ENCODE measurements around the gene OTX1. TPM values are rescaled to one million over a fixed set of nuclear protein-coding genes. Genes with fewer than 3 reads are reported as not detected.
"Not testable (repeated sequence)": the region's sequence is repeated elsewhere in the genome, so short reads cannot be mapped to it uniquely, and the experiment has no call there.

OTX1 gene
- total RNA-seq, 3 donors from 2014 or later (not counting 1 experiment from before 2014, with no cell fraction given) = not detected

DNA sequence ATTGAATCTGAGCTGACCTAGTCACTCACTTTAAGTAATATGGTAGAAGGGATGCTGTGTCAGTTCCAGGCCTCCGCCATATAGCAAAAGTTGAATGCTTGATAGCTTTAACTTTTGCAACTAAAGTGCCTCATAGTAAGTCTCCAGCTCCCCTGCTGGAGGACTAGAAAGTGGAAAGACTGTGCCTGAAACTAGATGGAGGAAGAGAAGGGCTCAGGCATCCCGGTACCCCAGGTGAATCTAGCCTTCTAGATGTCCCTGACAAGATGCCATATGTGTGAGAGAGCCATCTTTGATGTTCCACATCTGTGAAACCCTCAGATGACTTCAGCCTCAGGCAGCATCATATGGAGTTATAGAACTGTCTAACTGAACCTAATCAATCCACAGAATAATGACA, 21.0 kb downstream of the OTX1 start:
- H3K4me1 ChIP-seq (ENCODE audit: control insufficient read depth, insufficient read depth, low read length) = no peaks in the 10 kb centered on the region
- H3K27ac Mint-ChIP-seq = no peak overlapping the region
- no peaks in the 10 kb centered on the region for H3K36me3 ChIP-seq (ENCODE audit: control insufficient read depth, insufficient read depth, low read length)
- ATAC-seq = no peak
- intact Hi-C loops (cut with micrococcal nuclease) = no loop called here
- no peaks in the 10 kb centered on the region for H3K9me3 ChIP-seq (ENCODE audit: control insufficient read depth, insufficient read depth, low read length)
- no peaks in the 10 kb centered on the region for H3K36me3 Mint-ChIP-seq
- no peaks in the 10 kb centered on the region for H3K9me3 Mint-ChIP-seq
- H3K27ac ChIP-seq (ENCODE audit: low read length) = no peak overlapping the region
- H3K27me3 ChIP-seq (ENCODE audit: control insufficient read depth, insufficient read depth, low read length) = peaks cover 6% of the 10 kb centered on the region
- H3K4me3 Mint-ChIP-seq = no peak overlapping the region
- H3K27me3 Mint-ChIP-seq (ENCODE audit: low read depth in 2 of 2) = peaks cover 9 to 22% of the 10 kb centered on the region in 2 donors
- H3K4me3 ChIP-seq (ENCODE audit: low read length) = no peak overlapping the region
- 81% methylated on average over 2 of the region's 2 CpGs for WGBS (ENCODE audit: insufficient coverage)
- TF ChIP-seq, protein P1, sequence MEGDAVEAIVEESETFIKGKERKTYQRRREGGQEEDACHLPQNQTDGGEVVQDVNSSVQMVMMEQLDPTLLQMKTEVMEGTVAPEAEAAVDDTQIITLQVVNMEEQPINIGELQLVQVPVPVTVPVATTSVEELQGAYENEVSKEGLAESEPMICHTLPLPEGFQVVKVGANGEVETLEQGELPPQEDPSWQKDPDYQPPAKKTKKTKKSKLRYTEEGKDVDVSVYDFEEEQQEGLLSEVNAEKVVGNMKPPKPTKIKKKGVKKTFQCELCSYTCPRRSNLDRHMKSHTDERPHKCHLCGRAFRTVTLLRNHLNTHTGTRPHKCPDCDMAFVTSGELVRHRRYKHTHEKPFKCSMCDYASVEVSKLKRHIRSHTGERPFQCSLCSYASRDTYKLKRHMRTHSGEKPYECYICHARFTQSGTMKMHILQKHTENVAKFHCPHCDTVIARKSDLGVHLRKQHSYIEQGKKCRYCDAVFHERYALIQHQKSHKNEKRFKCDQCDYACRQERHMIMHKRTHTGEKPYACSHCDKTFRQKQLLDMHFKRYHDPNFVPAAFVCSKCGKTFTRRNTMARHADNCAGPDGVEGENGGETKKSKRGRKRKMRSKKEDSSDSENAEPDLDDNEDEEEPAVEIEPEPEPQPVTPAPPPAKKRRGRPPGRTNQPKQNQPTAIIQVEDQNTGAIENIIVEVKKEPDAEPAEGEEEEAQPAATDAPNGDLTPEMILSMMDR (IDR thresholded peaks at IDR 0.05) = no peak
- DNase-seq = no peak
- H3K4me1 Mint-ChIP-seq = no peaks in the 10 kb centered on the region

DNA sequence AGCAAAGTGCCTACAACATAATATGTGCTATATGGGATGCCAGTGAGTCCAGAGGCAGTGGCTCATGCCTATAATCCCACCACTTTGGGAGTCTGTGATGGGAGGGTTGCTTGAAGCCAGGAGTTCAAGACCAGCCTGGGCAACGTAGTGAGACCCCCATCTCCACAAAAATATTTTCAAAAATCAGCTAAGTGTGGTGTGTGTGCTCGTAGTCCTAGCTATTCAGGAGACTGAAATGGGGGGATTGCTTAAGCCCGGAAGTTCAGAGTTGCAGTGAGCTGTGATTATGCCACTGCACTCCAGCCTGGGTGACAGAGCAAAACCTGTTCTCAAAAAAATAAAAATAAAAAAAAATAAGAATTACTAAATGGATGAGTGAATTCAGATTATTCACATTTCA, 23.4 kb downstream of the OTX1 start:
- Histone ChIP-seq H3K4me3 (ENCODE audit: low read length) (no peak overlapping the region), H3K27me3 (ENCODE audit: control insufficient read depth, insufficient read depth, low read length) (no peaks in the 10 kb centered on the region), H3K4me1 (ENCODE audit: control insufficient read depth, insufficient read depth, low read length) (no peaks in the 10 kb centered on the region), H3K9me3 (ENCODE audit: control insufficient read depth, insufficient read depth, low read length) (no peaks in the 10 kb centered on the region), H3K27ac (ENCODE audit: low read length) (no peak overlapping the region), H3K36me3 (ENCODE audit: control insufficient read depth, insufficient read depth, low read length) (no peaks in the 10 kb centered on the region)
- TF ChIP-seq, protein P1 (IDR thresholded peaks at IDR 0.05) = no peak
- DNase-seq (no peak), ATAC-seq (no peak)
- Mint-ChIP-seq H3K9me3 (no peaks in the 10 kb centered on the region), H3K4me1 (no peaks in the 10 kb centered on the region), H3K27ac (no peak overlapping the region), H3K27me3 (ENCODE audit: low read depth in 2 of 2) (peaks cover 3 to 28% of the 10 kb centered on the region in 2 donors), H3K36me3 (no peaks in the 10 kb centered on the region), H3K4me3 (no peak overlapping the region)
- intact Hi-C loops (cut with micrococcal nuclease) = no loop called here
- 100% methylated on average over 2 of the region's 3 CpGs for WGBS (ENCODE audit: insufficient coverage)

DNA sequence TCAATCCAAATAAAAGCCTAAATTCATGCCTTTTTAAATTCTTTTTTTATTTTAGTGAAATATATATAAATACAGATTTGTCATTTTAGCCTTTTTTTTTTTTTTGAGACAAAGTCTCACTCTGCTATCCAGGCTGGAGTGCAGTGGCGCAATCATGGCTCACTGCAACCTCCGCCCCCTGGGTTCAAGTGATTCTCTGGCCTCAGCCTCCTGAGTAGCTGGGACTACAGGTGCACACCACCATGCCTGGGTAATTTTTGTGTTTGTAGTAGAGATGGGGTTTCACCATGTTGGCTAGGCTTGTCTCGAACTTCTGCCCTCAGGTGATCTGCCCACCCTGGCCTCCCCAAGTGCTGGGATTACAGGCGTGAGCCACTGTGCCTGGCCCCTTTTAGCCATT, 23.8 kb downstream of the OTX1 start:
- 93% methylated on average over 4 of the region's 4 CpGs for WGBS (ENCODE audit: insufficient coverage)

DNA sequence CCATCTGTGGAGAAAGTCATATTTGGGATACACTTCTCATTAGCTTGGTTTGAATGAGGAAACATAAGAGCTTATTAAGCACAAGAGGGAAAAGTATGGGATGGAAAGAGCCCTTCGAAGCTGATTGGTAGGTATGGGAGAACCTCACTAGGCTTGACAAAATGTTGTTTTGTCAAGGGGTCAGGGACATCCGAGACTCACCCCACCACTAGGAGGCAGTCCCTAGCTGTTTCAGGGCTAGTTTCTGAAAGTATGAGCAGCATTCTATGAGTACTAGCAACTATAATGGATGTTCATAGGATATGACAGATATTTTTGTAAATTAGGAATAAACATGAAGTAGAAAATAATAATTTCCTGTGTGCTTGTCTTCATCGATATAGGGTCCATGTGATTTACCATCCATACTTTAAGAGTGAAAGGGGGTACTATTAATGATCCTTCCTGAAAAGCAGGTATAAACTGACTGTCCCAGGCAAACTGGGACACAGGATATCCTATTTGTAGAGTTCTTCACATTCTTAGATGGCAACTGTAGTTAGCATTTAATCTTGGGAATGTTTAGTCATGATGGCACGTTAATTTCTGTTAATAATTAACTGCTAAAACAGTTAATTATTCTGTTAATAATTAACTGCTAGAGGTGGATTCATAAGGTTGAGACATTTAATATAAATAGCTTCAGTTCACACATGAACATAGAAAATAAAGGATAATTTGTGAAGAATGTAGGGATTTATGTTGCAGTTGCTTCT, 28.4 kb downstream of the OTX1 start:
- TF ChIP-seq, protein P1 (IDR thresholded peaks at IDR 0.05) = no peak
- no peak overlapping the region for H3K4me3 Mint-ChIP-seq
- no peaks in the 10 kb centered on the region for H3K36me3 Mint-ChIP-seq
- Histone ChIP-seq H3K4me3 (ENCODE audit: low read length) (no peak overlapping the region), H3K36me3 (ENCODE audit: control insufficient read depth, insufficient read depth, low read length) (no peaks in the 10 kb centered on the region), H3K4me1 (ENCODE audit: control insufficient read depth, insufficient read depth, low read length) (no peaks in the 10 kb centered on the region), H3K27ac (ENCODE audit: low read length) (no peak overlapping the region), H3K9me3 (ENCODE audit: control insufficient read depth, insufficient read depth, low read length) (no peaks in the 10 kb centered on the region), H3K27me3 (ENCODE audit: control insufficient read depth, insufficient read depth, low read length) (peaks cover 2% of the 10 kb centered on the region)
- WGBS (ENCODE audit: insufficient coverage) = 82% methylated on average over 2 of the region's 4 CpGs
- no peaks in the 10 kb centered on the region for H3K9me3 Mint-ChIP-seq
- no peaks in the 10 kb centered on the region for H3K4me1 Mint-ChIP-seq
- H3K27me3 Mint-ChIP-seq (ENCODE audit: low read depth in 2 of 2) = peaks cover 3 to 28% of the 10 kb centered on the region in 2 donors
- no peak overlapping the region for H3K27ac Mint-ChIP-seq
- DNase-seq (no peak), ATAC-seq (no peak)
- intact Hi-C loops (cut with micrococcal nuclease) = no loop called here

More for the DNA sequence above, 23.8 kb downstream of the OTX1 start:
- H3K9me3 Mint-ChIP-seq; H3K27ac Mint-ChIP-seq; H3K4me1 Mint-ChIP-seq; H3K36me3 Mint-ChIP-seq; H3K9me3 ChIP-seq (ENCODE audit: control insufficient read depth, insufficient read depth, low read length); H3K4me1 ChIP-seq (ENCODE audit: control insufficient read depth, insufficient read depth, low read length); H3K36me3 ChIP-seq (ENCODE audit: control insufficient read depth, insufficient read depth, low read length); H3K27ac ChIP-seq (ENCODE audit: low read length); H3K27me3 ChIP-seq (ENCODE audit: control insufficient read depth, insufficient read depth, low read length); intact Hi-C loops (cut with micrococcal nuclease); H3K4me3 Mint-ChIP-seq; H3K4me3 ChIP-seq (ENCODE audit: low read length); ATAC-seq; DNase-seq: not testable (repeated sequence)
- peaks cover 3 to 28% of the 10 kb centered on the region in 2 donors for H3K27me3 Mint-ChIP-seq (ENCODE audit: low read depth in 2 of 2)
